ENCODE measurements around the gene ZNF181. TPM values are rescaled to one million over a fixed set of nuclear protein-coding genes. Genes with fewer than 3 reads are reported as not detected.

Gene ZNF181
- total RNA-seq, 2 donors from 2014 or later: 8.1 to 8.7 TPM

GRCh38 chr19:34731964-34732363 lies 2.1 kb upstream of the ZNF181 start:
- Mint-ChIP-seq H3K27ac (no peak overlapping the region), H3K27me3 (ENCODE audit: insufficient read depth) (peaks cover 3% of the 10 kb centered on the region), H3K9me3 (peaks cover 18% of the 10 kb centered on the region), H3K4me1 (peaks cover 10% of the 10 kb centered on the region), H3K36me3 (ENCODE audit: low read depth) (peaks cover 8% of the 10 kb centered on the region), H3K4me3 (no peak overlapping the region)
- 76% methylated on average over 7 of the region's 7 CpGs; no CpG with 5 or more reads in 1 of the 2 experiments for WGBS, 2 experiments (ENCODE audit: insufficient coverage in 1 of 2, insufficient read length in 1 of 2)
- TF ChIP-seq CTCF (conservative IDR thresholded peaks at IDR 0.05): no peak
- peaks cover 38% of the 10 kb centered on the region for H3K9me3 ChIP-seq (ENCODE audit: control insufficient read depth, low read length)
- H3K4me3 ChIP-seq (ENCODE audit: low read length): no peak overlapping the region
- DNase-seq: no peak
- peaks cover 12% of the 10 kb centered on the region for H3K36me3 ChIP-seq (ENCODE audit: control insufficient read depth, insufficient read depth, low read length)
- no peaks in the 10 kb centered on the region for H3K4me1 ChIP-seq (ENCODE audit: control insufficient read depth, insufficient read depth, low read length)
- H3K9ac ChIP-seq (ENCODE audit: extremely low read depth, low read length, poor library complexity, severe bottlenecking): no peak overlapping the region
- no peaks in the 10 kb centered on the region for H3K27me3 ChIP-seq (ENCODE audit: control insufficient read depth, insufficient read depth, low read length, poor library complexity, severe bottlenecking)
- no peak overlapping the region for H3K27ac ChIP-seq (ENCODE audit: low read depth, low read length)

GRCh38 chr19:34732612-34733211 lies 1.3 kb upstream of the ZNF181 start:
- Mint-ChIP-seq H3K27ac (no peak overlapping the region), H3K36me3 (ENCODE audit: low read depth) (peaks cover 8% of the 10 kb centered on the region), H3K9me3 (peaks cover 12% of the 10 kb centered on the region), H3K4me3 (peak overlapping the region; percentile 81), H3K4me1 (peaks cover 10% of the 10 kb centered on the region), H3K27me3 (ENCODE audit: insufficient read depth) (peaks cover 3% of the 10 kb centered on the region)
- H3K27me3 ChIP-seq (ENCODE audit: control insufficient read depth, insufficient read depth, low read length, poor library complexity, severe bottlenecking): no peaks in the 10 kb centered on the region
- peak overlapping the region; percentile 100 for H3K4me3 ChIP-seq (ENCODE audit: low read length)
- no peak overlapping the region for H3K27ac ChIP-seq (ENCODE audit: low read depth, low read length)
- WGBS, 2 experiments (ENCODE audit: insufficient coverage in 1 of 2, insufficient read length in 1 of 2): 70 to 100% methylated on average over 2 to 14 of the region's 15 CpGs
- peaks cover 15% of the 10 kb centered on the region for H3K36me3 ChIP-seq (ENCODE audit: control insufficient read depth, insufficient read depth, low read length)
- DNase-seq: peak; percentile 61
- TF ChIP-seq CTCF (conservative IDR thresholded peaks at IDR 0.05): no peak
- no peak overlapping the region for H3K9ac ChIP-seq (ENCODE audit: extremely low read depth, low read length, poor library complexity, severe bottlenecking)
- no peaks in the 10 kb centered on the region for H3K4me1 ChIP-seq (ENCODE audit: control insufficient read depth, insufficient read depth, low read length)
- H3K9me3 ChIP-seq (ENCODE audit: control insufficient read depth, low read length): peaks cover 43% of the 10 kb centered on the region

GRCh38 chr19:34733266-34733745 lies 737 bp upstream of the ZNF181 start:
- Mint-ChIP-seq H3K27me3 (ENCODE audit: insufficient read depth) (peaks cover 2% of the 10 kb centered on the region), H3K4me3 (peak overlapping the region; percentile 81), H3K36me3 (ENCODE audit: low read depth) (peaks cover 11% of the 10 kb centered on the region), H3K27ac (peak overlapping the region; percentile 99), H3K4me1 (peaks cover 10% of the 10 kb centered on the region), H3K9me3 (peaks cover 8% of the 10 kb centered on the region)
- Histone ChIP-seq H3K27me3 (ENCODE audit: control insufficient read depth, insufficient read depth, low read length, poor library complexity, severe bottlenecking) (no peaks in the 10 kb centered on the region), H3K36me3 (ENCODE audit: control insufficient read depth, insufficient read depth, low read length) (peaks cover 21% of the 10 kb centered on the region), H3K27ac (ENCODE audit: low read depth, low read length) (peak overlapping the region; percentile 53), H3K4me3 (ENCODE audit: low read length) (peak overlapping the region; percentile 100), H3K9me3 (ENCODE audit: control insufficient read depth, low read length) (peaks cover 42% of the 10 kb centered on the region), H3K9ac (ENCODE audit: extremely low read depth, low read length, poor library complexity, severe bottlenecking) (peak overlapping the region; percentile 82), H3K4me1 (ENCODE audit: control insufficient read depth, insufficient read depth, low read length) (no peaks in the 10 kb centered on the region)
- TF ChIP-seq CTCF (conservative IDR thresholded peaks at IDR 0.05): no peak
- no peak for DNase-seq
- 1 to 5% methylated on average over 11 to 13 of the region's 13 CpGs for WGBS, 2 experiments (ENCODE audit: insufficient coverage in 1 of 2, insufficient read length in 1 of 2)

All from endodermal cell (in vitro differentiated cells).